PC-9 (cell line): Measurements from ENCODE around the gene TAX1BP1.

Experiments used
- CTCF ChIP-seq: fragments of 200-600 bp; sonication (generic); conservative IDR thresholded peaks from 2 replicates; pipeline ENCODE4 v1.6.1; 2017; ENCODE audit warnings: mixed run types, antibody characterized with exemption, mild to moderate bottlenecking, moderate library complexity
- EZH2 ChIP-seq: fragments of 200-600 bp; sonication (generic); IDR thresholded peaks from 2 replicates; pipeline ENCODE4 v1.8.0; 2017; ENCODE audit warnings: antibody characterized with exemption, low read depth

- TF ChIP-seq CTCF (no peak), EZH2 (no peak)
Measured at GRCh38 chr7:27839099-27839498, 99.1 kb downstream of the TAX1BP1 start.
